A673 (cell line): ENCODE results near the gene CACNA2D3. TPM values are rescaled to one million over a fixed set of nuclear protein-coding genes. Genes with fewer than 3 reads are reported as not detected.
A peak's percentile ranks its signal among the peaks of the same experiment; 100 is the strongest.

Source experiments
- BruUV-seq: library from RNA; stranded (reverse); fragments of 400-500 nt; replicated peaks from 2 replicates; lab custom pipeline; 2021; lab: Mats Ljungman, UMichigan
- CTCF ChIA-PET: fragments of 300-600 bp; sonication (Branson Sonifier 250); formaldehyde crosslinking; loops from one replicate; lab custom pipeline; 2022; ENCODE audit warnings: antibody characterized with exemption; lab: Charles Lee
- POLR2A ChIA-PET: fragments of 300-600 bp; sonication (Branson Sonifier 250); formaldehyde crosslinking; loops from one replicate; lab custom pipeline; 2022; ENCODE audit warnings: antibody characterized with exemption; ENCODE audit not compliant: low non-redundant PET; lab: Charles Lee
- DNase-seq: peaks from one replicate; pipeline ENCODE4 v3.0.0-alpha.2; 2015; ENCODE audit warnings: low spot score
- H3K27ac ChIP-seq: fragments of 200-600 bp; sonication (generic); 2 replicates; pipeline ENCODE4 v1.5.1; 2016; ENCODE audit warnings: mixed run types, low read depth, mild to moderate bottlenecking, mixed read lengths, antibody characterized with exemption, low read length; ENCODE audit not compliant: poor library complexity, severe bottlenecking
- H3K27me3 ChIP-seq: fragments of 200-600 bp; sonication (generic); replicated peaks from 2 replicates; pipeline ENCODE4 v1.6.1; 2017; ENCODE audit warnings: mixed run types, low read depth, mild to moderate bottlenecking, mixed read lengths, antibody characterized with exemption, low read length; ENCODE audit not compliant: insufficient read depth, poor library complexity
- H3K36me3 ChIP-seq: fragments of 200-600 bp; sonication (generic); 2 replicates; pipeline ENCODE4 v1.6.1; 2016; ENCODE audit warnings: mixed run types, mild to moderate bottlenecking, mixed read lengths, antibody characterized with exemption, low read length; ENCODE audit not compliant: insufficient read depth, poor library complexity, severe bottlenecking
- H3K4me1 ChIP-seq: fragments of 200-600 bp; sonication (generic); 2 replicates; pipeline ENCODE4 v1.6.1; 2017; ENCODE audit warnings: mixed run types, mild to moderate bottlenecking, mixed read lengths, antibody characterized with exemption, low read length; ENCODE audit not compliant: insufficient read depth, poor library complexity, severe bottlenecking
- H3K4me3 ChIP-seq: fragments of 200-600 bp; sonication (generic); 2 replicates; pipeline ENCODE4 v1.5.1; 2016; ENCODE audit warnings: low read depth, mixed run types, mild to moderate bottlenecking, mixed read lengths, low read length; ENCODE audit not compliant: poor library complexity, severe bottlenecking
- H3K9me3 ChIP-seq: fragments of 200-600 bp; sonication (generic); 2 replicates; pipeline ENCODE4 v1.6.1; 2016; ENCODE audit warnings: mixed run types, low read depth, mild to moderate bottlenecking, mixed read lengths, antibody characterized with exemption, low read length; ENCODE audit not compliant: poor library complexity, severe bottlenecking
- CTCF ChIP-seq: fragments of 300-800, 200-600 bp; sonication (generic); conservative IDR thresholded peaks from 2 replicates; pipeline ENCODE4 v1.5.1; 2017; ENCODE audit warnings: low read depth, mild to moderate bottlenecking, antibody characterized with exemption, low read length, moderate library complexity, mixed read lengths
- EZH2 ChIP-seq: fragments of 200-600 bp; sonication (generic); IDR thresholded peaks from 2 replicates; pipeline ENCODE4 v1.6.1; 2017; ENCODE audit warnings: borderline replicate concordance, low read depth, mild to moderate bottlenecking, mixed read lengths, antibody characterized with exemption, low read length; ENCODE audit not compliant: poor library complexity, severe bottlenecking
- intact Hi-C: fragments of 100-400 bp; cut with micrococcal nuclease; formaldehyde crosslinking; loops from one replicate; pipeline ENCODE4 v1.10.0; 2022; ENCODE audit not compliant: unreplicated experiment
- total RNA-seq: library from RNA; stranded (reverse); gene quantifications from 2 replicates; pipeline ENCODE4 v1.2.3, GENCODE V29; 2021

Gene CACNA2D3
- total RNA-seq, 1 experiment from 2014 or later: not detected

GRCh38 chr3:54550221-54550977, 428.0 kb downstream of the CACNA2D3 start:
- H3K4me3 ChIP-seq: no peak overlapping the region
- TF ChIP-seq CTCF: no peak
- TF ChIP-seq EZH2: no peak
- BruUV-seq: no TSS peak
- no peak for DNase-seq
- ChIA-PET POLR2A (interaction anchor here (0.7 kb wide), 1 partner anchor 343 kb away, joined by 5 read pairs; no protein-coding TSS in a partner anchor), CTCF (no interaction called here)
- no peaks in the 10 kb centered on the region for H3K9me3 ChIP-seq
- intact Hi-C loops: no loop called here
- H3K36me3 ChIP-seq: no peaks in the 10 kb centered on the region
- no peak overlapping the region for H3K27ac ChIP-seq
- H3K27me3 ChIP-seq: no peaks in the 10 kb centered on the region
- H3K4me1 ChIP-seq: no peaks in the 10 kb centered on the region

- Histone ChIP-seq H3K27ac (no peak overlapping the region), H3K36me3 (no peaks in the 10 kb centered on the region), H3K27me3 (no peaks in the 10 kb centered on the region), H3K9me3 (no peaks in the 10 kb centered on the region), H3K4me3 (no peak overlapping the region), H3K4me1 (no peaks in the 10 kb centered on the region)
- ChIA-PET CTCF (no interaction called here), POLR2A (no interaction called here)
- BruUV-seq: no TSS peak
- intact Hi-C loops: no loop called here
- DNase-seq: no peak
- no peak for TF ChIP-seq CTCF
- TF ChIP-seq EZH2: no peak
Observed at GRCh38 chr3:54556630-54557029, 434.3 kb downstream of the CACNA2D3 start.

GRCh38 chr3:54557538-54558428, 435.4 kb downstream of the CACNA2D3 start:
- intact Hi-C loops: no loop called here
- BruUV-seq: no TSS peak
- Histone ChIP-seq H3K27ac (no peak overlapping the region), H3K4me1 (no peaks in the 10 kb centered on the region), H3K4me3 (no peak overlapping the region), H3K27me3 (no peaks in the 10 kb centered on the region), H3K9me3 (no peaks in the 10 kb centered on the region), H3K36me3 (no peaks in the 10 kb centered on the region)
- TF ChIP-seq EZH2: no peak
- no peak for TF ChIP-seq CTCF
- CTCF ChIA-PET: interaction anchor here (0.7 kb wide), 1 partner anchor 25 kb away, joined by 3 read pairs; no protein-coding TSS in a partner anchor
- peak; percentile 63 for DNase-seq
- POLR2A ChIA-PET: no interaction called here
